Caco-2 (cell line): ENCODE measurements around the gene PRRX2. TPM values are rescaled to one million over a fixed set of nuclear protein-coding genes. Genes with fewer than 3 reads are reported as not detected.

Experiments used
- BruUV-seq: library from RNA; stranded (reverse); fragments of 400-500 nt; replicated peaks from 2 replicates; lab custom pipeline; 2021; lab: Mats Ljungman, UMichigan
- CTCF ChIA-PET: fragments of 300-600 bp; sonication (Branson Sonifier 250); formaldehyde crosslinking; loops from one replicate; lab custom pipeline; 2022; ENCODE audit warnings: antibody characterized with exemption; lab: Charles Lee
- POLR2A ChIA-PET: fragments of 300-600 bp; sonication (Branson Sonifier 250); formaldehyde crosslinking; loops from one replicate; lab custom pipeline; 2022; ENCODE audit warnings: antibody characterized with exemption; lab: Charles Lee
- DNase-seq, 2 experiments: peaks; one replicate each; pipeline versions ENCODE4 v3.0.0 to v3.0.0-alpha.2; 2020 to 2022
- H3K27me3 ChIP-seq: replicated peaks from 2 replicates; pipeline ENCODE4 v1.6.0; 2011; ENCODE audit warnings: low read length; ENCODE audit not compliant: control insufficient read depth, insufficient read depth
- H3K36me3 ChIP-seq: 2 replicates; pipeline ENCODE4 v1.5.1; 2011; ENCODE audit warnings: low read length; ENCODE audit not compliant: control insufficient read depth, insufficient read depth
- H3K4me1 ChIP-seq: fragments of 250-450 bp; sonication (Bioruptor Pico); 2 replicates; pipeline ENCODE4 v1.5.1; 2020; ENCODE audit warnings: mild to moderate bottlenecking
- H3K4me3 ChIP-seq: 2 replicates; pipeline ENCODE4 v1.5.1; 2011; ENCODE audit warnings: low read depth, mild to moderate bottlenecking, control low read depth, low read length
- H3K9me3 ChIP-seq: fragments of 250-450 bp; sonication (Bioruptor Pico); 2 replicates; pipeline ENCODE4 v1.5.1; 2020; ENCODE audit warnings: mild to moderate bottlenecking, moderate library complexity
- H3K27ac Mint-ChIP-seq: one replicate; pipeline ENCODE4 v1.8.0; 2022; ENCODE audit warnings: mixed read lengths; ENCODE audit not compliant: unreplicated experiment
- H3K27me3 Mint-ChIP-seq: one replicate; pipeline ENCODE4 v1.8.0; 2022; ENCODE audit warnings: mixed read lengths; ENCODE audit not compliant: insufficient read depth, unreplicated experiment
- H3K36me3 Mint-ChIP-seq: one replicate; pipeline ENCODE4 v1.8.0; 2022; ENCODE audit warnings: mild to moderate bottlenecking, mixed read lengths; ENCODE audit not compliant: insufficient read depth, unreplicated experiment
- H3K4me1 Mint-ChIP-seq: one replicate; pipeline ENCODE4 v1.8.0; 2022; ENCODE audit warnings: low read depth, mixed read lengths; ENCODE audit not compliant: unreplicated experiment
- H3K4me3 Mint-ChIP-seq: one replicate; pipeline ENCODE4 v1.8.0; 2022; ENCODE audit warnings: mild to moderate bottlenecking, moderate library complexity, mixed read lengths; ENCODE audit not compliant: unreplicated experiment
- H3K9me3 Mint-ChIP-seq: one replicate; pipeline ENCODE4 v1.8.0; 2022; ENCODE audit warnings: mixed read lengths; ENCODE audit not compliant: unreplicated experiment
- CTCF ChIP-seq, 2 experiments: fragments of 200-600 bp in 1 of 2; IDR thresholded peaks; 1 replicate in 1 of 2; 2 replicates in 1 of 2; pipeline versions ENCODE4 v1.5.1 to v1.8.0; 2011 to 2022; ENCODE audit warnings: antibody characterized with exemption in 1 of 2, control low read depth in 1 of 2, inconsistent platforms in 1 of 2, low read depth in 1 of 2, low read length in 1 of 2, mild to moderate bottlenecking in 1 of 2, moderate library complexity in 1 of 2; ENCODE audit not compliant: insufficient read depth in 1 of 2, severe bottlenecking in 1 of 2, unreplicated experiment in 1 of 2
- intact Hi-C: fragments of 100-400 bp; cut with micrococcal nuclease; formaldehyde crosslinking; loops from one replicate; pipeline ENCODE4 v1.10.0; 2022; ENCODE audit not compliant: unreplicated experiment
- total RNA-seq: library from RNA; stranded (reverse); gene quantifications from 2 replicates; pipeline ENCODE4 v1.2.3, GENCODE V29; 2022

The PRRX2 gene
- total RNA-seq, 1 experiment from 2014 or later: not detected

GRCh38 chr9:129725795-129726251 lies 60.4 kb downstream of the PRRX2 start:
- BruUV-seq: no TSS peak
- POLR2A ChIA-PET: interaction anchor here (1.1 kb wide), 1 partner anchor 12 kb away, joined by 5 read pairs; no protein-coding TSS in a partner anchor
- no peaks in the 10 kb centered on the region for H3K4me1 Mint-ChIP-seq

GRCh38 chr9:129726322-129727160 lies 61.1 kb downstream of the PRRX2 start:
- no peaks in the 10 kb centered on the region for H3K27me3 ChIP-seq
- H3K36me3 ChIP-seq: no peaks in the 10 kb centered on the region
- Mint-ChIP-seq H3K27ac (no peak overlapping the region), H3K4me1 (no peaks in the 10 kb centered on the region), H3K27me3 (no peaks in the 10 kb centered on the region), H3K4me3 (no peak overlapping the region), H3K36me3 (no peaks in the 10 kb centered on the region), H3K9me3 (no peaks in the 10 kb centered on the region)
- BruUV-seq: no TSS peak
- no peaks in the 10 kb centered on the region for H3K9me3 ChIP-seq
- H3K4me3 ChIP-seq: no peak overlapping the region
- peak; percentile 85 to 89 for TF ChIP-seq CTCF (IDR thresholded peaks at IDR 0.05; ENCODE audit: insufficient read depth in 1 of 2, low read depth in 1 of 2, low read length in 1 of 2, severe bottlenecking in 1 of 2, unreplicated experiment in 1 of 2)
- intact Hi-C loops: no loop called here
- H3K4me1 ChIP-seq: no peaks in the 10 kb centered on the region
- CTCF ChIA-PET: interaction anchor here (0.6 to 2.4 kb wide), 8 partner anchors 11 to 614 kb away, joined by 3 to 14 read pairs (median 5); no protein-coding TSS in a partner anchor
- DNase-seq: peak; percentile 65 to 78
- POLR2A ChIA-PET: interaction anchor here (0.6 to 1.1 kb wide), 2 partner anchors 11 to 56 kb away, joined by 4 to 5 read pairs; no protein-coding TSS in a partner anchor

More at GRCh38 chr9:129725795-129726251, 60.4 kb downstream of the PRRX2 start:
- CTCF ChIA-PET: interaction anchor here (0.6 to 2.4 kb wide), 6 partner anchors 12 to 615 kb away, joined by 3 to 14 read pairs (median 5); no protein-coding TSS in a partner anchor
- Mint-ChIP-seq H3K36me3 (no peaks in the 10 kb centered on the region), H3K9me3 (no peaks in the 10 kb centered on the region), H3K4me3 (no peak overlapping the region), H3K27ac (no peak overlapping the region), H3K27me3 (no peaks in the 10 kb centered on the region)
- Histone ChIP-seq H3K4me3 (no peak overlapping the region), H3K27me3 (no peaks in the 10 kb centered on the region), H3K36me3 (no peaks in the 10 kb centered on the region), H3K4me1 (no peaks in the 10 kb centered on the region), H3K9me3 (no peaks in the 10 kb centered on the region)
- intact Hi-C loops: no loop called here
- TF ChIP-seq CTCF (IDR thresholded peaks at IDR 0.05; ENCODE audit: insufficient read depth in 1 of 2, low read depth in 1 of 2, low read length in 1 of 2, severe bottlenecking in 1 of 2, unreplicated experiment in 1 of 2): no peak
- DNase-seq: no peak

- no peaks in the 10 kb centered on the region for H3K27me3 ChIP-seq
- no peaks in the 10 kb centered on the region for H3K4me1 Mint-ChIP-seq
- TF ChIP-seq CTCF (IDR thresholded peaks at IDR 0.05; ENCODE audit: insufficient read depth in 1 of 2, low read depth in 1 of 2, low read length in 1 of 2, severe bottlenecking in 1 of 2, unreplicated experiment in 1 of 2): no peak
- no peak overlapping the region for H3K27ac Mint-ChIP-seq
- DNase-seq: no peak
- intact Hi-C loops: no loop called here
- H3K27me3 Mint-ChIP-seq: peaks cover 4% of the 10 kb centered on the region
- no peaks in the 10 kb centered on the region for H3K9me3 ChIP-seq
- H3K4me3 ChIP-seq: no peak overlapping the region
- ChIA-PET CTCF (interaction anchor here (0.7 to 1.6 kb wide), 3 partner anchors 9 to 524 kb away, joined by 4 to 8 read pairs (median 6); no protein-coding TSS in a partner anchor), POLR2A (no interaction called here)
- H3K36me3 Mint-ChIP-seq: no peaks in the 10 kb centered on the region
- no peaks in the 10 kb centered on the region for H3K36me3 ChIP-seq
- no peaks in the 10 kb centered on the region for H3K9me3 Mint-ChIP-seq
- H3K4me1 ChIP-seq: no peaks in the 10 kb centered on the region
- no peak overlapping the region for H3K4me3 Mint-ChIP-seq
- no TSS peak for BruUV-seq
These were observed 63.3 kb downstream of the PRRX2 start for GRCh38 chr9:129728744-129729143.
